Ovary (tissue), 3 donors: Measurements from ENCODE around the gene ADISSP.

Source experiments
- CTCF ChIP-seq, 3 donors: fragments of 450-650 bp in 2 of 3; fragments of 200-600 bp in 1 of 3; IDR thresholded peaks; one replicate each; pipeline versions ENCODE4 v1.5.1 to v1.8.0; 2016 to 2022; ENCODE audit warnings: antibody characterized with exemption in 3 of 3, mild to moderate bottlenecking in 1 of 3
- EP300 ChIP-seq: sonication (generic); formaldehyde crosslinking; IDR thresholded peaks from one replicate; pipeline ENCODE4 v1.6.1; 2017; ENCODE audit warnings: antibody characterized with exemption
- POLR2A ChIP-seq: fragments of 450-650 bp; IDR thresholded peaks from one replicate; pipeline ENCODE4 v1.6.1; 2017; ENCODE audit warnings: antibody characterized with exemption, mild to moderate bottlenecking, moderate library complexity
- donor health status: DM: no; HTN: no; CAD: no.

GRCh38 chr20:3728354-3728753, 39.2 kb downstream of the ADISSP start:
- TF ChIP-seq POLR2A (no peak), CTCF (IDR thresholded peaks at IDR 0.05) (no peak), EP300 (no peak)
